HepG2 (cell line): Measurements from ENCODE around the gene PARP8. TPM values are rescaled to one million over a fixed set of nuclear protein-coding genes. Genes with fewer than 3 reads are reported as not detected.

Source experiments
- CENPX ChIP-seq: sonication (generic); formaldehyde crosslinking; IDR thresholded peaks from 2 replicates; pipeline ENCODE4 v1.9.0; 2021; ENCODE audit warnings: mild to moderate bottlenecking, missing genetic modification reagents, moderate library complexity
- ZNF136 ChIP-seq: sonication (generic); formaldehyde crosslinking; IDR thresholded peaks from 2 replicates; pipeline ENCODE4 v1.8.1; 2022; ENCODE audit warnings: low read depth, mild to moderate bottlenecking, moderate library complexity, missing genetic modification reagents
- ZNF407 ChIP-seq: sonication (generic); formaldehyde crosslinking; IDR thresholded peaks from one replicate; pipeline ENCODE4 v1.5.1; 2020; ENCODE audit warnings: mild to moderate bottlenecking, missing genetic modification reagents; ENCODE audit errors: not compliant biosample characterization
- ZNF441 ChIP-seq: sonication (generic); formaldehyde crosslinking; IDR thresholded peaks from 2 replicates; pipeline ENCODE4 v1.7.0; 2021; ENCODE audit warnings: missing genetic modification reagents, borderline replicate concordance
- polyA plus RNA-seq, 8 experiments: library from polyadenylated mRNA; depleted of rRNA in 3 of 8; stranded (reverse) in 7 of 8; unstranded in 1 of 8; fragments of >200 nt; fragmentation: Illumina TruSeq in 4 of 8; extraction: Trizol in 4 of 8; gene quantifications; 2 replicates each; pipeline versions ENCODE4 v1.2.1 to v1.2.3, GENCODE V29; 2011 to 2016; ENCODE audit warnings: low read depth in 4 of 8, missing spikeins in 1 of 8, mixed read lengths in 1 of 8; ENCODE audit not compliant: insufficient read depth in 1 of 8
- total RNA-seq, 5 experiments: library from RNA; depleted of rRNA; stranded (reverse); fragments of >200 nt; fragmentation: Illumina TruSeq; extraction: Trizol; gene quantifications; 2 replicates each; pipeline ENCODE4 v1.2.3, GENCODE V29; 2016; ENCODE audit warnings: low read depth in 1 of 5

The PARP8 gene
- total and polyA plus RNA-seq, 2 of the 13 experiments (the other 11 are each of a cell fraction or from before 2014, with no cell fraction given) = 0.11 to 0.29 TPM

- no peak for TF ChIP-seq ZNF407 (CRISPR knock-in tag)
- no peak for TF ChIP-seq CENPX
- no peak for TF ChIP-seq ZNF136 (CRISPR knock-in tag)
- no peak for TF ChIP-seq ZNF441 (CRISPR knock-in tag)
Measured at GRCh38 chr5:50863534-50864170, 197.2 kb downstream of the PARP8 start (continued).
